Astrocyte (in vitro differentiated cells and primary cell): ENCODE results near the gene KCNQ1. TPM values are rescaled to one million over a fixed set of nuclear protein-coding genes. Genes with fewer than 3 reads are reported as not detected.
A peak's percentile ranks its signal among the peaks of the same experiment; 100 is the strongest.

Experiments used
- DNase-seq: peaks from one replicate; pipeline ENCODE4 v3.0.0-alpha.2; 2010; ENCODE audit warnings: low read depth
- FAIRE-seq: peaks from 2 replicates; lab custom pipeline; 2011; peaks lifted over from hg19 to GRCh38; lab: Jason Lieb, UNC
- H2AFZ ChIP-seq: 2 replicates; pipeline ENCODE4 v1.6.0; 2012; ENCODE audit warnings: low read depth, low read length, inconsistent platforms
- H3K27ac ChIP-seq: 2 replicates; pipeline ENCODE4 v1.5.1; 2011; ENCODE audit warnings: low read depth, low read length, inconsistent platforms
- H3K27me3 ChIP-seq: 2 replicates; pipeline ENCODE4 v1.6.0; 2011; ENCODE audit warnings: low read length, inconsistent platforms; ENCODE audit not compliant: insufficient read depth
- H3K36me3 ChIP-seq: 2 replicates; pipeline ENCODE4 v1.5.1; 2011; ENCODE audit warnings: low read length, inconsistent platforms; ENCODE audit not compliant: insufficient read depth
- H3K4me1 ChIP-seq: 2 replicates; pipeline ENCODE4 v1.5.1; 2011; ENCODE audit warnings: low read length, inconsistent platforms; ENCODE audit not compliant: insufficient read depth
- H3K4me2 ChIP-seq: 2 replicates; pipeline ENCODE4 v1.6.0; 2012; ENCODE audit warnings: low read length, inconsistent platforms
- H3K4me3 ChIP-seq: 2 replicates; pipeline ENCODE4 v1.5.1; 2011; ENCODE audit warnings: low read depth, mild to moderate bottlenecking, low read length, inconsistent platforms; ENCODE audit not compliant: insufficient read depth
- H3K79me2 ChIP-seq: 2 replicates; pipeline ENCODE4 v1.6.0; 2012; ENCODE audit warnings: mild to moderate bottlenecking, low read length, inconsistent platforms; ENCODE audit not compliant: insufficient read depth
- H3K9ac ChIP-seq: 2 replicates; pipeline ENCODE4 v1.6.0; 2012; ENCODE audit warnings: mild to moderate bottlenecking, low read length, inconsistent platforms
- H3K9me3 ChIP-seq: 2 replicates; pipeline ENCODE4 v1.5.1; 2012; ENCODE audit warnings: low read depth, mild to moderate bottlenecking, low read length, inconsistent platforms; ENCODE audit not compliant: insufficient read depth
- H4K20me1 ChIP-seq: 2 replicates; pipeline ENCODE4 v1.6.0; 2012; ENCODE audit warnings: low read length, inconsistent platforms; ENCODE audit not compliant: insufficient read depth
- H3K27ac Mint-ChIP-seq: one replicate; pipeline ENCODE4 v1.8.0; 2021; ENCODE audit warnings: mild to moderate bottlenecking, mixed read lengths; ENCODE audit not compliant: unreplicated experiment
- H3K27me3 Mint-ChIP-seq: one replicate; pipeline ENCODE4 v1.8.0; 2021; ENCODE audit warnings: low read depth, mixed read lengths; ENCODE audit not compliant: unreplicated experiment
- H3K36me3 Mint-ChIP-seq: one replicate; pipeline ENCODE4 v1.8.0; 2021; ENCODE audit warnings: low read depth, mixed read lengths; ENCODE audit not compliant: unreplicated experiment
- H3K4me1 Mint-ChIP-seq: one replicate; pipeline ENCODE4 v1.8.0; 2021; ENCODE audit warnings: low read depth, mixed read lengths; ENCODE audit not compliant: unreplicated experiment
- H3K4me3 Mint-ChIP-seq: one replicate; pipeline ENCODE4 v1.8.0; 2021; ENCODE audit warnings: mild to moderate bottlenecking, moderate library complexity, mixed read lengths; ENCODE audit not compliant: unreplicated experiment
- H3K9me3 Mint-ChIP-seq: one replicate; pipeline ENCODE4 v1.8.0; 2021; ENCODE audit warnings: mild to moderate bottlenecking, mixed read lengths; ENCODE audit not compliant: unreplicated experiment
- EZH2 ChIP-seq: IDR thresholded peaks from 2 replicates; pipeline ENCODE4 v1.6.1; 2012; ENCODE audit warnings: mild to moderate bottlenecking, low read length, inconsistent platforms; ENCODE audit not compliant: insufficient read depth
- total RNA-seq: library from RNA; stranded (reverse); gene quantifications from 2 replicates; pipeline ENCODE4 v1.2.1, GENCODE V29; 2021
- TF ChIP-seq, protein P1 (sequence below): IDR thresholded peaks from 2 replicates; pipeline ENCODE4 v1.5.1; 2011; ENCODE audit warnings: low read depth, mild to moderate bottlenecking, inconsistent platforms, low read length, moderate library complexity; ENCODE audit not compliant: insufficient read depth

The KCNQ1 gene
- total RNA-seq, 1 donor from 2014 or later, result not detected

DNA sequence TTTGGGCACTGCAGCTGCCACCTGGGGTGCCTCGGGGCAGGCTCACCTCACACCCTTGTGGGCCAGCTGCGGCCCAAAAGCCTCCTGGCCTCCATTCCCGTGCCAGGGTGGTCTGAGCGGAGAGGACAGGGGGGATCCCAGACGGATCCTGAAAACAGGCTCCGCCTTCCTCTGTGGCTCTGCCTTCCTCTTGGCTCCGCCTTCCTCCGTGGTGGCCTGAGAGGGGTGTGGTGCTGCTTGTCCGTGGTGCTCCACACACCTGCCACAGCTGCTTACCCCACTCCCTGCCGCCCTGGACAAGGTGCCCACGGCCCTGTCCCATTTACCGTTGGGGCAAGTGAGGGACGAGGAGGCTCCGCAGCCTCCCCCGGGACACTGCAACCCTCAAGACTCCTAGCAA, 278.1 kb downstream of the KCNQ1 start:
- DNase-seq (no peak), FAIRE-seq (no peak)
- no peak overlapping the region for H3K27ac ChIP-seq
- no peak overlapping the region for H2AFZ ChIP-seq
- H3K4me3 ChIP-seq, result no peak overlapping the region
- Mint-ChIP-seq H3K27ac (no peak overlapping the region), H3K36me3 (peaks cover 4% of the 10 kb centered on the region), H3K4me1 (no peaks in the 10 kb centered on the region), H3K4me3 (no peak overlapping the region), H3K9me3 (no peaks in the 10 kb centered on the region), H3K27me3 (peaks cover 82% of the 10 kb centered on the region)
- H3K79me2 ChIP-seq, result no peaks in the 10 kb centered on the region
- H3K4me1 ChIP-seq, result peaks cover 3% of the 10 kb centered on the region
- H3K9ac ChIP-seq, result no peak overlapping the region
- no peaks in the 10 kb centered on the region for H4K20me1 ChIP-seq
- peaks cover 19% of the 10 kb centered on the region for H3K27me3 ChIP-seq
- no peaks in the 10 kb centered on the region for H3K36me3 ChIP-seq
- peaks cover 9% of the 10 kb centered on the region for H3K9me3 ChIP-seq
- TF ChIP-seq EZH2, result no peak
- TF ChIP-seq, protein P1, sequence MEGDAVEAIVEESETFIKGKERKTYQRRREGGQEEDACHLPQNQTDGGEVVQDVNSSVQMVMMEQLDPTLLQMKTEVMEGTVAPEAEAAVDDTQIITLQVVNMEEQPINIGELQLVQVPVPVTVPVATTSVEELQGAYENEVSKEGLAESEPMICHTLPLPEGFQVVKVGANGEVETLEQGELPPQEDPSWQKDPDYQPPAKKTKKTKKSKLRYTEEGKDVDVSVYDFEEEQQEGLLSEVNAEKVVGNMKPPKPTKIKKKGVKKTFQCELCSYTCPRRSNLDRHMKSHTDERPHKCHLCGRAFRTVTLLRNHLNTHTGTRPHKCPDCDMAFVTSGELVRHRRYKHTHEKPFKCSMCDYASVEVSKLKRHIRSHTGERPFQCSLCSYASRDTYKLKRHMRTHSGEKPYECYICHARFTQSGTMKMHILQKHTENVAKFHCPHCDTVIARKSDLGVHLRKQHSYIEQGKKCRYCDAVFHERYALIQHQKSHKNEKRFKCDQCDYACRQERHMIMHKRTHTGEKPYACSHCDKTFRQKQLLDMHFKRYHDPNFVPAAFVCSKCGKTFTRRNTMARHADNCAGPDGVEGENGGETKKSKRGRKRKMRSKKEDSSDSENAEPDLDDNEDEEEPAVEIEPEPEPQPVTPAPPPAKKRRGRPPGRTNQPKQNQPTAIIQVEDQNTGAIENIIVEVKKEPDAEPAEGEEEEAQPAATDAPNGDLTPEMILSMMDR, result no peak
- H3K4me2 ChIP-seq, result no peak overlapping the region

DNA sequence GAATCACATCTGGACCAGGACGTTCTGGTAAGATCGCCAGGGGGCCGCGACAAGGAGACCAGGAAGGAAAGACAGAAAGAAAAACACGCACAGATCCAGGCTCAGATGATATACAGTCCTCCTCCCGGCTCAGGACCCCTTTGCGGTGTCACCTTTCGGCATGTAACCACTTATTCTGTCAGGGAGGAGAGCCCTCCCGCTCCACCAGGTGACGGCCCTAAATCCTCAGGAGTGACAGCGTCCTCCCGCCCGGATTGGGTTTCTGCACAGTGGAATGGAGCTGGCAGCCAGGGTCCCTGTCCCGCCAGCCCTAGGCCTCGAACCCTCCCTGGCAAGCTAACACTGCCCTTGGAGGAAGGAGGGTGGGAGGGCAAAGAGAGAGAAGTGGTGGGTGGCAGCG, 279.3 kb downstream of the KCNQ1 start:
- Mint-ChIP-seq H3K4me1 (no peaks in the 10 kb centered on the region), H3K9me3 (no peaks in the 10 kb centered on the region), H3K36me3 (peaks cover 4% of the 10 kb centered on the region), H3K27ac (no peak overlapping the region), H3K27me3 (peaks cover 76% of the 10 kb centered on the region), H3K4me3 (no peak overlapping the region)
- Histone ChIP-seq H3K9me3 (peaks cover 9% of the 10 kb centered on the region), H3K36me3 (no peaks in the 10 kb centered on the region), H3K4me2 (no peak overlapping the region), H2AFZ (no peak overlapping the region), H3K4me3 (no peak overlapping the region), H3K27me3 (peaks cover 19% of the 10 kb centered on the region), H4K20me1 (no peaks in the 10 kb centered on the region), H3K79me2 (no peaks in the 10 kb centered on the region), H3K9ac (no peak overlapping the region), H3K27ac (no peak overlapping the region), H3K4me1 (peaks cover 3% of the 10 kb centered on the region)
- DNase-seq (no peak), FAIRE-seq (no peak)
- no peak for TF ChIP-seq EZH2
- TF ChIP-seq, protein P1, result no peak

DNA sequence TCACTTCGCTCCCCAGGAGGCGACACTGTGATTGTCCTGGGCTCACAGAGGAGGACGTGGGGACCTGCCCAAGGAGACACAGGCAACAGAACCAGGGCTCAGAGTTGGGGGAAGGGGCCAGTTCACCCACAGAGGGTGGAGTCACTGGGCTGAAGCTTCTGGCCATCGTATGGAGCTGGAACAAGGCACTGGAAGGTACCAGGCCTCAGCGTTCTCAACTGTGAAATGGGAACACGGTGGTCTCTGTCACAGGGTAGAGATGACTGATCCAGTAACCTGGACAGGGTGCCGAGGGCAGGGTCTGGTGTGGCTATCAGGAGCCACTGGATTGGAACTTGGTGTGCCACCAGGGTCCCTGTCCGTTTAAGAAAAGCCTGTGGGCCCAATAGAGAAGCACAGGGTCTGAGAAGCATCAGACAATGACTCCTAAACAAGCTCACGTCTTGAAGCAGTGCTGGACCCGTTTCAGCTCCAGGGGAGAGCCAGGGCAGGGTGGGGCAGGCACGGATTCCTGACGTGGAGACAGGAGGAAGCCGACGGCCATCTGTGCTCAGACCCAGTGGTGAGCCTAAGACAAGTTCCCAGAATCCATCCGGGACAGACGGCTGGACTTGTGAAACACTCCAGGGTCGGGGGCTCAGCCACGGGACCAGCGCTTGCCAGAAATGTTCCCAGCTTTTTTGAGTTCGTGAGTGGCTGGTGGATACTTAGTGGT, 280.0 kb downstream of the KCNQ1 start:
- Histone ChIP-seq H2AFZ (no peak overlapping the region), H3K79me2 (no peaks in the 10 kb centered on the region), H3K4me2 (no peak overlapping the region), H3K36me3 (no peaks in the 10 kb centered on the region), H3K4me3 (no peak overlapping the region), H3K27me3 (peaks cover 19% of the 10 kb centered on the region), H3K4me1 (peaks cover 3% of the 10 kb centered on the region), H3K9ac (no peak overlapping the region), H3K9me3 (peaks cover 9% of the 10 kb centered on the region), H4K20me1 (no peaks in the 10 kb centered on the region), H3K27ac (no peak overlapping the region)
- FAIRE-seq (no peak), DNase-seq (peak; percentile 13)
- Mint-ChIP-seq H3K27ac (no peak overlapping the region), H3K4me1 (no peaks in the 10 kb centered on the region), H3K9me3 (no peaks in the 10 kb centered on the region), H3K36me3 (peaks cover 4% of the 10 kb centered on the region), H3K4me3 (no peak overlapping the region), H3K27me3 (peaks cover 74% of the 10 kb centered on the region)
- no peak for TF ChIP-seq EZH2
- TF ChIP-seq, protein P1, result no peak
